ENCODE data around the gene OR1K1. TPM values are rescaled to one million over a fixed set of nuclear protein-coding genes. Genes with fewer than 3 reads are reported as not detected.

Gene OR1K1
- total RNA-seq, 1 donor from 2014 or later, result not detected

Other genes starting within 250 kb of the OR1K1 start
- gene OR1N2, start 247.0 kb upstream of the OR1K1 start, total RNA-seq, result not detected in 2 replicates
- not detected in 2 replicates for gene OR1L8, start 216.7 kb upstream of the OR1K1 start, total RNA-seq
- not detected in 2 replicates for gene OR1Q1, start 185.4 kb upstream of the OR1K1 start, total RNA-seq
- gene OR1B1, start 142.5 kb upstream of the OR1K1 start, total RNA-seq, result not detected in 2 replicates
- not detected in 2 replicates for gene OR1L1, start 138.4 kb upstream of the OR1K1 start, total RNA-seq
- not detected in 2 replicates for gene OR1L3, start 125.0 kb upstream of the OR1K1 start, total RNA-seq
- gene OR1L4, start 76.1 kb upstream of the OR1K1 start, total RNA-seq, result not detected in 2 replicates
- not detected in 2 replicates for gene OR1L6, start 57.8 kb upstream of the OR1K1 start, total RNA-seq
- not detected in 2 replicates for gene OR5C1, start 11.2 kb upstream of the OR1K1 start, total RNA-seq
- 21.5 and 23.9 TPM in 2 replicates for gene PDCL, start 28.5 kb downstream of the OR1K1 start, total RNA-seq
- gene RC3H2, start 105.2 kb downstream of the OR1K1 start, total RNA-seq, result 68.2 and 69.0 TPM in 2 replicates
- 7.4 and 8.5 TPM in 2 replicates for gene ZBTB6, start 113.2 kb downstream of the OR1K1 start, total RNA-seq
- 6.2 and 6.5 TPM in 2 replicates for gene ZBTB26, start 131.4 kb downstream of the OR1K1 start, total RNA-seq
- gene RABGAP1, start 140.9 kb downstream of the OR1K1 start, total RNA-seq, result 44.7 and 48.3 TPM in 2 replicates
- 0.67 and 1.6 TPM in 2 replicates for gene GPR21, start 233.5 kb downstream of the OR1K1 start, total RNA-seq